Activated CD4-positive, alpha-beta T cell treated with anti-CD3 and anti-CD28 coated beads, Interleukin-2, amount 10 ng/mL, durations not matched to agents 7 days and 5 days (primary cell): ENCODE results near the gene ADCY5. TPM values are rescaled to one million over a fixed set of nuclear protein-coding genes. Genes with fewer than 3 reads are reported as not detected.

Experiments used
- CTCF ChIA-PET: fragments of 350-600 bp; sonication (Branson Sonifier 250); formaldehyde crosslinking; loops from one replicate; lab custom pipeline; 2021; ENCODE audit warnings: antibody characterized with exemption; lab: Charles Lee
- POLR2A ChIA-PET: fragments of 350-600 bp; sonication (Branson Sonifier 250); formaldehyde crosslinking; loops from one replicate; lab custom pipeline; 2021; ENCODE audit warnings: antibody characterized with exemption; lab: Charles Lee
- DNase-seq: peaks from one replicate; pipeline ENCODE4 v3.0.0-alpha.2; 2020
- H3K27ac Mint-ChIP-seq: one replicate; pipeline ENCODE4 v1.8.0; 2021; ENCODE audit warnings: mild to moderate bottlenecking, moderate library complexity, mixed read lengths
- H3K27me3 Mint-ChIP-seq: one replicate; pipeline ENCODE4 v1.8.0; 2021; ENCODE audit warnings: mixed read lengths
- H3K36me3 Mint-ChIP-seq: one replicate; pipeline ENCODE4 v1.8.0; 2021; ENCODE audit warnings: low read depth, mixed read lengths
- H3K4me1 Mint-ChIP-seq: one replicate; pipeline ENCODE4 v1.8.0; 2021; ENCODE audit warnings: mixed read lengths
- H3K4me3 Mint-ChIP-seq: one replicate; pipeline ENCODE4 v1.8.0; 2021; ENCODE audit warnings: mild to moderate bottlenecking, moderate library complexity, mixed read lengths
- H3K9me3 Mint-ChIP-seq: one replicate; pipeline ENCODE4 v1.8.0; 2021; ENCODE audit warnings: mixed read lengths
- total RNA-seq, 2 experiments: library from RNA; stranded (reverse); gene quantifications; one replicate each; pipeline ENCODE4 v1.2.3, GENCODE V29; 2021

Gene ADCY5
- total RNA-seq, 2 experiments from 2014 or later, result not detected

DNA sequence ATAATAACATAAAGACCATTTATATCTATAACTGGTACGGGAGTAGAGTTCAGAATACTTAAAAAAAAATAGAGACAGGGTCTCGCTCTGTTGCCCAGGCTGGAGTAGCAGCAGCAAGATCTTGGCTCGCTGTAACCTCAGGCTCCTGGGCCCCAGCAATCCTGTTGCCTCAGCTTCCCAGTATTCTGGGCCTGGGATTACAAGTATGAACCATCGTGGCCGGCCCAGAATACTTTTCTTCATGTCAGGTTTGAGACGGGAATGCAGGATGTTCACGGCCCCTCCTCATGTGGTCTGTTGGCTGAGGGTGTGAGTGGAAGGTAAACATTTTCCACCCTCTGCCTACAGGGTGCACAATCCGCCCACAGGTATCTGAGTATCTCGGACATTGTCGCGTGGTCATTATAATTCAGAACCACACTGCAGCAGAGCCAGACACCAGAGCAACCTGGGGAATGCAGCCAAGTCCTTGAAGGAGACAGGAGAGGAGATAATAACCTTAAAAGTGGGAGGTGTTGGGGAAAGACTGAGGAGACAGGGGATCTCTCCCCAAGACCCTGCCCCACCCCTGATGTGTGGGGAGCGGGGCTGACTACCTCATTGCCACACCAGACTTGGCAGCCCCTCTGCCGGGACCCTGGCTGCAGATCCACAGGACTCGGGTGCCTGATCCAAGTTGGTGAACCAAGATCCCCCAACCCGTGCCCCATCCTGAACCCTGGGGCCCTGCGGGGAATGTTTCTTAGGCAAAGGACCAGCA is 106.8 kb downstream of the ADCY5 start:
- Mint-ChIP-seq H3K4me1 (peaks cover 11% of the 10 kb centered on the region), H3K27me3 (no peaks in the 10 kb centered on the region), H3K36me3 (no peaks in the 10 kb centered on the region), H3K27ac (no peak overlapping the region), H3K9me3 (no peaks in the 10 kb centered on the region), H3K4me3 (no peak overlapping the region)
- no peak for DNase-seq
- CTCF ChIA-PET, result no interaction called here
- POLR2A ChIA-PET, result no interaction called here

DNA sequence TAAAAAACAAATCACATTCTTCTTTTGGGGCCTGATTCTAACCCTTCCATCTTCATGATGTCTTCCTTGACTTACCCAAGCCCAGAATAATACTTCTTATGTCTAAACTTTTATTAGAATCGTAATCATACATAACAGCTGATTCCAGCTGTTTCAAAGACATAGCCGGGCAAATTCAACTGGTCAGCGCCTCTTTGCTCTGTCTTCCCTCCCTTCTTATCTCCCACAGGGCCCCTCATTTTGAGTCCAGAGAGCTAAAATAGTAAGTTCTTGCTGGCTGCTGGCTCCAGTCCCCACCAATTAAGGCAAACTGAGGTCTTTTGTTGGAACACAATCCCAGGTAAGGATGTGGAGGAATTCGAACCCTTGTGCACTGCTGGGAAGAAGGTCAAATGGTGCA is 108.6 kb downstream of the ADCY5 start:
- no peak for DNase-seq
- CTCF ChIA-PET, result interaction anchor here (1.2 kb wide), 1 partner anchor 154 kb away, joined by 3 read pairs; no protein-coding TSS in a partner anchor
- no peaks in the 10 kb centered on the region for H3K9me3 Mint-ChIP-seq

DNA sequence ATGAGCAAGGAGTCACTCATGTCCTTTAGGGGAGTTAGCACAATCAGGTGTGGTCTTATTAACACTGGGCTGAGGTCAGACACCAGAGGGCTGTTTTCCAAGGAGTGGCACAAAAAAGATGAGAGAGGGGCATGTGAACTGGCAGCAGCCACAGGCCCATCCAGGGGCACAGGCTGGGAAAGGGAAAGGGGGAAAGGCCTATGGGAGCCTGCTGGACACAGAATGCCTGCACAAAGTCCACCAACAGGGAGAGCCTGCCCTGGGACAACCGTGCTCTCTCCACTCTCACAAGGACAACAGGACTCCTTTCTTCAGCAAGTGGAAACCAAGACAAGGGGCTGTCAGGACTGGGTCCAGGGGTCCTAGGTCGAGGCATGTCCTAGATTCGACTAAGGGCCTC is 109.6 kb downstream of the ADCY5 start:
- CTCF ChIA-PET, result no interaction called here
- Mint-ChIP-seq H3K27ac (no peak overlapping the region), H3K36me3 (no peaks in the 10 kb centered on the region), H3K4me1 (peaks cover 11% of the 10 kb centered on the region), H3K27me3 (no peaks in the 10 kb centered on the region), H3K9me3 (no peaks in the 10 kb centered on the region), H3K4me3 (no peak overlapping the region)
- POLR2A ChIA-PET, result no interaction called here
- no peak for DNase-seq

More for the DNA sequence above, 108.6 kb downstream of the ADCY5 start:
- Mint-ChIP-seq H3K27ac (no peak overlapping the region), H3K36me3 (no peaks in the 10 kb centered on the region), H3K27me3 (no peaks in the 10 kb centered on the region), H3K4me3 (no peak overlapping the region), H3K4me1 (peaks cover 11% of the 10 kb centered on the region)
- POLR2A ChIA-PET, result no interaction called here

DNA sequence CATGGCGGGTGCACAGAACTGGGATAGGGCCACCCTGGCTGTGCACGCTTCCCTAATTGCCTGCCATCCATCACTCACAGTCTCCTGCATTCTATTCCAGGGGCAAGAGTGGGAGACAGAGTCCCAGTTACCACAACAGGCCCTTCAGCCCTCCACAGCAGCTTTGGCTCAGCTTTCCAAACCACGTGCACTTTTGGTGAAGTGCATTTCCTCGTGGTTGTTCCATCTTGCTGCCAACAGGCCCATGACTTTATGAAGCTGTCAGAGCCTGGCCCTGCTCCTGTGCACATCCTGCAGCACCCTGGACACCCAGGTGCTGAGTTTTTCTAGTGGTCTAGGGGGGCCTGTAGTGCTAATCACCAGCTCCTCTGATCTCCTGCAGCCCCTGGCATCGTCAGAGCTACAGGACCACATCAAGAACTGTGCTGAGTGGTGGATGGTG is 110.2 kb downstream of the ADCY5 start:
- H3K9me3 Mint-ChIP-seq, result no peaks in the 10 kb centered on the region
- no peaks in the 10 kb centered on the region for H3K27me3 Mint-ChIP-seq
- ChIA-PET POLR2A (no interaction called here), CTCF (no interaction called here)
- no peak overlapping the region for H3K27ac Mint-ChIP-seq
- H3K4me3 Mint-ChIP-seq, result no peak overlapping the region
- no peak for DNase-seq
- H3K36me3 Mint-ChIP-seq, result no peaks in the 10 kb centered on the region
- peaks cover 8% of the 10 kb centered on the region for H3K4me1 Mint-ChIP-seq

DNA sequence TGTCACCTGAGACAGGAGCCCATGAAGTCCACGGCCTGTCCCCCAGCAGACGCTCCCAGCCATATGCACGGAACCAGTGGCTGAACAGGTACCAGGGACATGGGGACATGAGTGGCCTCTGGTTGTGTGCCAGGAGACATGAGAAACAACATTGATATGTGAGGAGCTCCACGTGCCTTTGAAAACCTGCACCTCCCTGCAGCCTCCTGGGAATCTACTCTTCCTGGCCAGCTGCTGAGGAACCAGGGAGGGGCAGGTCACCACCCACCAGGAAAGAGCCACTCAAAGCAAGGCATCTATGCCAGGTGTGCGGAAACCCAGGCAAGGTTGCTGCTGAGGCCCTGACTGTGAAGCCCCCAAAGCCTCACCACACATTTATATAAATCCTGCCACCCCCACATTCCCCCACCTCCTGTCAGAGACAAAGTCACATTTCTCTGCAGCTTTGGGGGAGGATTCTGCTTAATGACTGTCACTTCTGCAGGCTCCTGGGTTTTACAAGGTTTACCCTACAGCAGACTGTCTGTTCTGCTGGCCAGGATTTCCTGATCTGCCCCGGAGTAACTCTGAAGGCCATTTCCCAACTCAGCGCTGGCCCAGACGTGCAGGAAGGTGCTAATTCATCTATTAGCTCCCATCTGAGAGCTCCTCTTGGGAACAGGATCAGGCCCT is 110.8 kb downstream of the ADCY5 start:
- Mint-ChIP-seq H3K4me1 (peaks cover 8% of the 10 kb centered on the region), H3K4me3 (no peak overlapping the region), H3K27me3 (no peaks in the 10 kb centered on the region), H3K9me3 (no peaks in the 10 kb centered on the region), H3K27ac (no peak overlapping the region), H3K36me3 (no peaks in the 10 kb centered on the region)
- no peak for DNase-seq
- POLR2A ChIA-PET, result no interaction called here
- CTCF ChIA-PET, result no interaction called here

DNA sequence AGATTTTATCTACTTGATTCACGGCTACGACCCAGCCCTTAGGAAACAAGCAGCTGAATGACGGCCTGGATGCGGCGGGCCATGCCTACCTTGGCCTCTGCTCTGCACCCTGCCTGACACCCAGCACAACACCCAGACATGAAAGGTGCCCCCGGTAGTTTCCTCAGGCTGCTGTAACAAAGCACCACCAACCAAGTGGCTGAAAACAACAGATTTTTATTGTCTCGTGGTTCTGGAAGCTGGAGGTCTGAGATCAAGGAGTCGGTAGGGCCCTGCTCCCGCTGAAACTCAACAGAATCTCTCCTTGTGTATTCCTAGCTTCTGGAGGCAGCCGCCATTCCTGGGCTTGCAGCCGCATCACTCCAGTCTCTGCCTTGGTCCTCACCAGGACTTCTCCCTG is 111.7 kb downstream of the ADCY5 start:
- DNase-seq, result no peak
- H3K4me3 Mint-ChIP-seq, result no peak overlapping the region
- H3K9me3 Mint-ChIP-seq, result no peaks in the 10 kb centered on the region
- H3K4me1 Mint-ChIP-seq, result peaks cover 8% of the 10 kb centered on the region
- CTCF ChIA-PET, result no interaction called here
- H3K27me3 Mint-ChIP-seq, result no peaks in the 10 kb centered on the region
- POLR2A ChIA-PET, result no interaction called here
- no peaks in the 10 kb centered on the region for H3K36me3 Mint-ChIP-seq
- H3K27ac Mint-ChIP-seq, result no peak overlapping the region

DNA sequence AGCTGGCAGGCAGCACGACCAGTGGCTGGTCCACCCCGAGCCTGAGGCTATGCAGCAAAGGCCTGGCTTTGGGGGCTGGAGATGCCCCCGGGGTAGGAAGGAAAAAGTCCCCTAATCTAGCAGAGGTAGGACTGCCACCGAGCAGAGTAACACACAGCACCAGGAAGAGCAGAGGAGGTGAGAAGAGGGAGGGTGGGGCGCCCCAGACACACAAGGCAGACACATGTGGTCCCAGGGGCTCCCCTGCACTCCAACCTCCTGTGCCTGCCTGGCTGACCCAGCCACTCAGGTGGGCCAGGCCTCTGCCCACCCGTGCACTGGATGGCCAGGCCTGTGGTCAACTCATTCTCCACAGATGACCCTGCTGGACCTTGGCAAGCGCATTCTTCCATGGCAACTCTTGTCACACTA is 112.4 kb downstream of the ADCY5 start:
- Mint-ChIP-seq H3K27ac (no peak overlapping the region), H3K4me1 (peaks cover 8% of the 10 kb centered on the region), H3K36me3 (no peaks in the 10 kb centered on the region), H3K4me3 (no peak overlapping the region), H3K27me3 (no peaks in the 10 kb centered on the region), H3K9me3 (no peaks in the 10 kb centered on the region)
- DNase-seq, result no peak
- POLR2A ChIA-PET, result no interaction called here
- CTCF ChIA-PET, result interaction anchor here (0.9 kb wide), 1 partner anchor 33 kb away, joined by 3 read pairs; no protein-coding TSS in a partner anchor

DNA sequence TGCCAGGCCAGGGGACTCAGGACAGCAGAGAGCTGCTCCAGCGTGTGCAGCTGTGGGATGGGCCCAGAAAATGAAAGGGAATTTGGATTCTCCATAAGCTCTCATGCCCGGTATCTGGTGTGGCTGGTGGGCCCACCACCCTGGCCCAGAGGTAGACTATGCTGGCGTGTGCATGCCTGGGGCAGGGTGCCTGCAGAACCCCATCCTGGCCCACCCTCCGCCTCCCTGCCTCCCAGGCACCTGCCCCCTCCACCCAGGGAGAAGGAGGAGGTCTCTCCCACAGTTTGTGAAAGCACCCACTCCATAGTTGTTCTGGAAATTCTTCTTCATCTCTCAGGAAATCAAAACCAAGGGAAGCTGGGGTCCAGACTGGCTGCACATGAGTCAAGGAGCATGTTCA is 112.9 kb downstream of the ADCY5 start:
- Mint-ChIP-seq H3K27me3 (no peaks in the 10 kb centered on the region), H3K9me3 (no peaks in the 10 kb centered on the region), H3K27ac (no peak overlapping the region), H3K4me3 (no peak overlapping the region), H3K4me1 (peaks cover 8% of the 10 kb centered on the region), H3K36me3 (no peaks in the 10 kb centered on the region)
- no peak for DNase-seq
- ChIA-PET POLR2A (no interaction called here), CTCF (interaction anchor here (0.9 kb wide), 1 partner anchor 33 kb away, joined by 3 read pairs; no protein-coding TSS in a partner anchor)

DNA sequence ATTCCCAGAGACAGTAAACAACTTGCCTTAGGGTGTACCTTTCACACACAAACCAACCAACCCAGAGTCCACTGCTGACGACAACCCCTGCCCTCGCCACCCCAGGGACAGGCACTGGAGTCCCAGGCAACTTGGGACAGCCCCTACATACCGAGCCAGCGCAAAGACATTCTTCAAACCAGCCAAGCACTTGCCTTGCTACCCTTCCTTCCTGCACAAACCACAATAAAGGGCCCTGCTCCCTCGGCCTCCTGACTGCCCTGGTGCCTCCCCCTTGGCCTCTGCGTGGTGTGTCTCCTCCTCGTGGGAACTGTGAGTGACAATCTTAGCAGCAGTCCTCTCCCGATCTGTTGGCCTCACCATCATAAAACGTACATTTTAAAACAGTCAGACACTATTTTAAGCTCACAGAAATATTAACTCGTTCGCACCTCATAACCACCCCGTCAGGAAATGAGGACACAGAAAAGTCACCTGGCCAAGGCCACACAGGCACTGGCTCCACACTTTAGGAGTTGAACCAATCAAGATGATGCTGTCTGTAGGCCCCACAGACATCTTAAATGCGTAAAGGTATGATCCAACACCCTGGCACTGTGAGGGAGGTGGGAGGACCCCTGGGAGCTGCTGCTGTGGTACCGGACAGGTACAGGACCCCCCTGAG is 113.8 kb downstream of the ADCY5 start:
- Mint-ChIP-seq H3K4me3 (no peak overlapping the region), H3K9me3 (no peaks in the 10 kb centered on the region), H3K36me3 (no peaks in the 10 kb centered on the region), H3K27me3 (no peaks in the 10 kb centered on the region), H3K4me1 (peaks cover 8% of the 10 kb centered on the region), H3K27ac (no peak overlapping the region)
- peak; percentile 7 for DNase-seq
- ChIA-PET CTCF (no interaction called here), POLR2A (no interaction called here)

DNA sequence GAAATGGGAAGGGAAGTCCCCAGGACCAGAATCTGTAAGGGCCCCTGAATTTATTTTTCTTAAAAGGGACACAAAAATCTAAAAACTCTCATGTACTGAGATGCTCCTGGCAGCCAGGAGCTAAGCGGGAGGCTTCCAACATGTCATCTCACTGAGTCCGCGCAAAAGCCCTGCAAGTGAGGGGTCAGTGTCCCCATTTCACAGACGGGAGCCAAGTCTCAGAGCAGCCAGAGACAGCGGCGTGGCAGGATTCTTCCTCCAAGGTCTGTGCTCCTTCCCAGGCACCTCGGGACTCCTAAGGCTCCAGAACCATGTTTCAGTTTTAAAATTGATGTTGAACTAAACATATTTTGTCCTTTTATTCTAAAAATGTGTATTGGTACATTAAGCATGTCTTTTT is 114.8 kb downstream of the ADCY5 start:
- DNase-seq, result no peak
- ChIA-PET POLR2A (no interaction called here), CTCF (interaction anchor here (0.6 to 1.2 kb wide), 2 partner anchors 9 to 415 kb away, joined by 3 read pairs; no protein-coding TSS in a partner anchor)
- peaks cover 8% of the 10 kb centered on the region for H3K4me1 Mint-ChIP-seq
- H3K9me3 Mint-ChIP-seq, result no peaks in the 10 kb centered on the region
- H3K4me3 Mint-ChIP-seq, result no peak overlapping the region
- no peaks in the 10 kb centered on the region for H3K36me3 Mint-ChIP-seq
- H3K27me3 Mint-ChIP-seq, result no peaks in the 10 kb centered on the region
- H3K27ac Mint-ChIP-seq, result no peak overlapping the region

DNA sequence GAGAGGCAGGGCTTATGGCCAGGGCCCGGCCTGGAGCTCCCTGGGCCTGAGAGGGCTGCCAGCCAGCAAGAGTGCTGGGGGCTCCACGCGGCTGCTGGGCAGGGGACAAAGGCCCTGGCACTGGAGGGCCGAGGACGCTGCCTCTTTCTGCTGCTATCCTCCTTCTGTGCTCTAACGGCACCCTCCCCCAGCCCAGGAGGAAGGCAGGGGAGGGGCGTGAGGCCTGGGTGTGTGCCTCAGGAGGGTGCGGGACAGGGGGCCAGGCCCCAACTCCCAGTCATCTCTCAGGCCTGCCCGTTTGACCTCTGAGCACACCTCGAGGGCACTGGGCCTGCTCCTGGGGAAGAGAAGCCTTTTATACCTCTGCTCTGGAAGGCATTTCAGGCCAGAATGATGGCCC is 115.5 kb downstream of the ADCY5 start:
- no peaks in the 10 kb centered on the region for H3K27me3 Mint-ChIP-seq
- ChIA-PET POLR2A (no interaction called here), CTCF (interaction anchor here (1.2 kb wide), 1 partner anchor 8 kb away, joined by 3 read pairs; no protein-coding TSS in a partner anchor)
- H3K4me3 Mint-ChIP-seq, result no peak overlapping the region
- no peaks in the 10 kb centered on the region for H3K9me3 Mint-ChIP-seq
- no peaks in the 10 kb centered on the region for H3K36me3 Mint-ChIP-seq
- peaks cover 8% of the 10 kb centered on the region for H3K4me1 Mint-ChIP-seq
- no peak for DNase-seq
- H3K27ac Mint-ChIP-seq, result no peak overlapping the region

DNA sequence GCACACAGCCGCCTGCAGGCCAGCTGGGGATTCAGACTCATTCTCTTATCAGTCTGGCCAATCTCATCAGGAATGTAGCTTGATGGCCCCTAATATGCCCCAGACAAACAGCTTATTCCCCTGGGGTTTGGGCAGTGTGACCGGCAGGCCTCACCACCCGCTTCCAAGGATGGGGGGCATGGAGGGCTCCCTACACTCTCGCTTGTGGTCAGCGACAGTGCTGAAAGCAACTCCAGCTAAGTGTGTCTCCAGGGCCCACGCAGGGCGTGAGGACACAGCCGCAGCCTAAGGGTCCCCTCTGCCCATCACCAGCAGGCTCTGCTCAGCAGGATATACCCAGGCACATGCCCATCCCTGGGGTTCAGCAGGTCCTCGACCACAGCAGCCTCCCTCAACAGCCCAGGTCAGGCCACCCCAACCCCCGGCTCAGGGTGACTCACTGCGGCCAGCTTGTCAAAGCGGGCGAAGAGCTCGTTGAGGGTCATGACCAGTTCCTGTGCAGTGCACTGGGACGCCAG is 116.7 kb downstream of the ADCY5 start:
- ChIA-PET CTCF (interaction anchor here (0.7 to 1.1 kb wide), 2 partner anchors 14 to 222 kb away, joined by 3 read pairs; no protein-coding TSS in a partner anchor), POLR2A (no interaction called here)
- Mint-ChIP-seq H3K36me3 (no peaks in the 10 kb centered on the region), H3K4me1 (peaks cover 8% of the 10 kb centered on the region), H3K9me3 (no peaks in the 10 kb centered on the region), H3K4me3 (no peak overlapping the region), H3K27me3 (no peaks in the 10 kb centered on the region), H3K27ac (no peak overlapping the region)
- no peak for DNase-seq
